Dermis microvascular lymphatic vessel endothelial cell (primary cell): ENCODE data around the gene ZNF490. TPM values are rescaled to one million over a fixed set of nuclear protein-coding genes. Genes with fewer than 3 reads are reported as not detected.
"Not testable (repeated sequence)": the region's sequence is repeated elsewhere in the genome, so short reads cannot be mapped to it uniquely, and the experiment has no call there.

Source experiments
- DNase-seq, 2 donors: peaks; one replicate each; pipeline versions ENCODE4 v3.0.0 to v3.0.0-alpha.2; 2010; ENCODE audit warnings: low read depth in 2 of 2
- total RNA-seq: library from RNA; depleted of rRNA; stranded (reverse); fragments of >200 nt; gene quantifications from 2 replicates; pipeline ENCODE4 v1.2.1, GENCODE V29; 2014

Gene ZNF490
- total RNA-seq = 6.5 and 6.8 TPM in 2 replicates

- peak; percentile 96 to 97 for DNase-seq
Observed at GRCh38 chr19:12610540-12611360, at the start of gene ZNF490, which contains the start of gene ZNF791. ZNF490 (minus strand) TSS chr19:12610813; CDS start chr19:12610680, 133 bp downstream. ZNF791 (plus strand) TSS chr19:12610920; CDS start chr19:12611080, 160 bp downstream.

DNA sequence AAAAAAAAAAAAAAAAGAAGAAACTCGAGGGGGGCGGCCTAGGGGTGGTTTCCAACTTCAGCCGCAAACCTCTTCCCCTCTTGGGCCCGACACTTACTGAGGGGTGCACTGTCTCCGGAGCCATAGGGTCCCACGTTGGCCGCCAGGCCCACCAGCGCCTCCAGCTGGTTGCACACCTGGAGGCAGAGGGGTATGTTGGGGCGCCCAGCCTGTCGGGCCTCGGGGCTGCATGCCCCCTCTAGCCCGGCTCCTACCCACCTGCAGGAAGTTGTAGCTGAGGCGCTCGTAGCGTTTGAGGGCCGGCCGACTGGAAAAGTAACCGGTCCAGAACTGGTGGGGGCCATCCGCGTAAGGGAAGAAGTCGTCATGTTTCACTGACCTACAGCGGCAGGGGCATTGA, 47.4 kb upstream of the ZNF490 start:
- DNase-seq = no peak

GRCh38 chr19:12656899-12657571, 46.4 kb upstream of the ZNF490 start:
- DNase-seq = no peak

DNA sequence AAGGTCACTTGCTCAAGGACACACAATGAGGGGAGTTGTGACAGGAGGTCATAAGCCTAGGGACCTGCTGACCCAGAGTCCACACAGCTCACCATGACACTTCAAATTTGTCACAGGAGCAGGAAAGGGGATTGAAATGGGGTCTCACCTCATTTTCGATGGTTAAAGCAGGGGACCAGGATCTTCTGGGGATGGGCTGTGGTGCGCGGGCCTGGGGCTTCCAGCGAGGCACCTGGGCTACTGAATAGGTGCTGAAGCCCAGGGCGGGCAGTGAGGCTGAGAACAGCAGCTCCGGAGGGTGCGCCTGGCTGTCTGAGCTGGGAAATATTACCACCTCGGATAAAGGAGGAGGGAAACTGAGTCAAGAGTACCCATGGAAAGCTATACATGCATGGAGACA, 44.9 kb upstream of the ZNF490 start:
- no peak for DNase-seq

DNA sequence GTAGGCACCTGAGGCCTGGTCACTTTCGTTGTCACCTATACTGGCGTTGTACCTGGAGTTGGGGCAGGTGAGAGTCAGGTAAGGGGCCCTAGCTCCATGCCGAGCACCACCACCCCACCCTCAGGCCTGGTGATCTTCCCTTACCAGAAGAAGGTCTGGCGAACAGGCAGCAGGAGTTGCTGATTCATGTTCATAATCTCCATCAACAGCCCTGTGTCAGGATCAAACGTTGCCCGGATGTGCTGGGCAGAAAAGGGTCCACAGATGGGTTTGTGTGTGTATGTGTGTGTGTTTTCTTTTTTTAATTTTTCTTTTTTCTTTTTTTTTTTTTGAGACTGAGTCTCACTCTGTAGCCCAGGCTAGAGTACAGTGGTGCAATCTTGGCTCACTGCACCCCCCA, 41.6 kb upstream of the ZNF490 start:
- DNase-seq = no peak

GRCh38 chr19:12649941-12650340, 39.3 kb upstream of the ZNF490 start:
- DNase-seq = no peak

DNA sequence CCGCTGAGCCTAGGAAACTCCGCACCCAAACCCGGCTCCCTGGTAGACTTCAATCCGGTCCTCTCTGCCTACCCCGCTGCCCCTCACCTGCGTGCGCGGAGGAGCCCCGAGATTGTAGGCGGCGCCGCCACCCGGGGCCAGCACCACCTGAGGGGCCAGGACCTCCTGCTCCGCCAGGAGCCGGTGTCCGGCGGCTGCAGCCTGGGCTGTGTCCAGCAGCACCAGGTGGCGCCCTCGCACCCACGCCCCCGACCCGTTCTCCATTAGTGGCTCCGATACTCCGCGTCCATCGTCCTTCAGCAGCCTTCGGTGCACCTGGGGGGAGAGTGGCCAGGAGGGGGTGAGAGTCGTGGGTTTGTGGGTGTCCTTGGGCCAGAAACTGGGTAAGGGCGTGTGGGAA, 37.5 kb upstream of the ZNF490 start:
- peak in 1 of 2 donors; percentile 29 for DNase-seq

- peak in 1 of 2 donors; percentile 44 for DNase-seq
Observed at GRCh38 chr19:12647490-12648071, 37.0 kb upstream of the ZNF490 start.

GRCh38 chr19:12647047-12647446, 36.4 kb upstream of the ZNF490 start:
- no peak for DNase-seq

DNA sequence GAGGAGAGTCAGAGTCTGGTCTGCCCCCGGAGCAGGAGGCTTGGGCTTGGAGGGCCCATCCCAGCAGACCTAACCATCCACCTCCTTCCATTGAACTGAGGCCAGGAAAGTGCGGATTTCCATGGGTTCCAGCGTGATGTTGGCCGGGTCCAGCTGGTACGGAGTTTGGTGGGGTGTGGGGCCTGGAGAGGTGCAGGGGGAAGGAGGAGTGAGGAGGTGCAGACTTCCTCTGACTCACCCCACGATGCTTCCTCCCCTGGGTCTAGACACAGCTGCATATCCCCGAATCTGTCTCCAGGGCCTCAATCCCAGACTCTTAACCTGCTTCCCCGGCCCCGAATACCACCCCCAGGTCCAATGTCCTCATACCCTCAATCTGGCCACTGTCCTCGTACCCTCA, 35.9 kb upstream of the ZNF490 start:
- DNase-seq = no peak

- not testable (repeated sequence) for DNase-seq
Observed at GRCh38 chr19:12643716-12644115, 33.1 kb upstream of the ZNF490 start.

DNA sequence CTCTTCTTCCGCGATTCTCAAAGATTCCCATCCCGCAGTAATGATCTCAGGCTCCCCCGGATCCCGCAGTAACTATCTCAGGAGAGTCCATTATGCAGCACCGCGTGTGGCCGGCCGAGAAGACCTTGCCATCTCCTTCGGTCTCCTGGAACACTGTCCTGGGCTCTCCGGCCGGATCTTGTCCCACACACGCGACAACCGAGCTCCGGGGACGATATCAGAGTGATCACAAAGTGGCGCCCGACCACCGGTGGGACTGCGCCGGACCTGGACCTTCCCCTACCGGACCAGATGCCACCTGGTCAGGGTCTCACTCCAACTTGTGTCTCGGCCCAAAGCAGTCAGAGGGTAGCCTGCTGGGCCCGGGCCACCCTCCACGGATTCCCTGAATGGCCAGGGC, 31.9 kb upstream of the ZNF490 start:
- no peak for DNase-seq

DNA sequence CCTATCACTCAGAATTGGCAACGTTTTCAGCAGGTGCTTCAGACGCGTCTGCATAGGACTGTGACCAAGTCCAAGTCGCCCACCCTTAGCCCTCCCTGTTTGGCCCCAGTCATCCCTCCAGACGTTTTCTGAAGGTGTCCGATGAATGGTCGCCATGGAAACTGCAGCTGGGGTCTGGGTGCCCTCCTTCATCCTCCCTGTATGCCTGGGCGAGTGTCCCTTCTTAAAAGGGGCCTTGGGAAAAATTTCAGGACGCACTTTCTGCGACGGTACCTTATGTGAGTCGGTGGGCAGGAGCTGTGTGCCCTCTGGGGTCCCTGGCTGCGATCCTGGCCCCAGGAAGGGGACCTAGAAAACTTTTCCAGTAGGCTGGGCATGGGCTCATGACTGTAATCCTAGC, 30.8 kb upstream of the ZNF490 start:
- no peak for DNase-seq

DNA sequence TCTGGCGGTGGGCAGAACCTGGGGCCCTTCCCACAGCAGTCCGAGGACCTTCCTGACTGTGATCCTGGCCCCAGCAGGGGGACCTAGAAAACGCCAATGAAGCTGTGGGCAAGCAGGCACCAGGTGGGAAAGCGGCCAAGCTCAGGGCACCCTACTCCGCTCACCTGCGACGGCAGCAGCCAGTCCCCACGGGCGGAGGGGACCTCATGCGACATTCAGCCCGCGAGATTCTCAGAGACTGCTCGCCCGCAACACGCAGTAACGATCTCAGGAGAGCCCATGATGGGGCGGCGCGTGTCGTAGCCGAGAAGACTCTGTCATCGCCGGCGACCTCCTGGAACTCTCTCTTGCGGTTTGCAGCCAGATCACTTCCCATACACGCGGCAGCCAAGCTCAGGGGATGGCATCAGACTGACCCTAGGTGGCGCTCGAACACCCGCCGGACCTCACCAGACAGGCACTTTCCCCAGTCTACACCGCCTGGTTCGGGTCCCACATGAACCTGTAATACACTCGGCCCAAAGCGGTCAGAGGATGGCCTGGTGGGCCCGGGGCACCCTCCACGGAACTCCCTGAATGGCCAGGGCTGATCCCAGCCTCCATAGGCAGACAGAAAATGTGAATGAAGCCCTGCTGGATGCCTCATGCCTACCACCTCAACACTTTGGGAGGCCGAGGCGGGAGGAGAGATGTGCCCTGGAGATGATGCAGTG, 29.4 kb upstream of the ZNF490 start:
- DNase-seq = peak; percentile 47 to 75

DNA sequence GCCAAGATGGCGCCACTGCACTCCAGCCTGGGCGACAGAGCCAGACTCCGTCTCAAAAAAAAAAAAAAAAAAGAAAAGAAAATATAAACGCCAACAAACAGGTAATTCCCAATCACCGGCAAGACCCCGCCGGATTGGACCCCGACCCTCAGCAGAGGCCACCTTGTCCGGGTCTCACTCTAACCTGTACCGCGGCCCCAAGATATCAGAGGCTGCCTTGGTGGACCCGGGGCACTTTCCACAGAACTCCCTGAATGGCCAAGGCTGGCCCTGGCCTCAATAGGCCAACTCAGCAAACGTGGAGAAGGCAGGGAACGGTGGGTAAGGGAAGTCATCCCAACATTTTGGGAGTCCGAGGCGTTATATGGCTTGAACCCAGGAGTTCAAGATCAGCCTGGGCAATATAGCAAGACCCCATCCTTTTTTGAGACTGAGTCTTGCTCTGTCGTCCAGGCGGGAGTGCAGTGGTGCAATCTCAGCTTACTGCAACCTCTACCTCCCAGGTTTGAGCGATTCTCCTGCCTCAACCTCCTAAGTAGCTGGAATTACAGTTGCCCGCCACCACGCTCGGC, 28.1 kb upstream of the ZNF490 start:
- DNase-seq = no peak

DNA sequence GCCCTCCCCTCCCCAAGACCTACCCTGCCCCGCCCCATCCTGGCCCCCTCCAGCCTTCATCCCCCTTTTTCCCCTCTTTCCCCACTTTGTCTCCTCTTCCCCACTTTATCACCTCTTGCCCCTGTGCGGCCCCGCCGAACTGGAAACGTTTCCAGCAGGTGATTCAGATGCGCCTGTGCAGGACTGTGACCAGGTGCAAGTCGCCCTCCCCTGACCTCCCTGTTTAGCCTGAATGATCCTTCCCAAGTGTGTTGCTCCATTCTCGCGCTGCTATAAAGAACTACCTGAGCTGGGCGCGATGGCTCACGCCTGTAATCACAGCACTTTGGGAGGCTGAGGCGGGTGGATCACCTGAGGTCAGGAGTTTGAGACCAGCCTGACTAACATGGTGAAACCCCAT, 26.0 kb upstream of the ZNF490 start:
- DNase-seq = no peak

DNA sequence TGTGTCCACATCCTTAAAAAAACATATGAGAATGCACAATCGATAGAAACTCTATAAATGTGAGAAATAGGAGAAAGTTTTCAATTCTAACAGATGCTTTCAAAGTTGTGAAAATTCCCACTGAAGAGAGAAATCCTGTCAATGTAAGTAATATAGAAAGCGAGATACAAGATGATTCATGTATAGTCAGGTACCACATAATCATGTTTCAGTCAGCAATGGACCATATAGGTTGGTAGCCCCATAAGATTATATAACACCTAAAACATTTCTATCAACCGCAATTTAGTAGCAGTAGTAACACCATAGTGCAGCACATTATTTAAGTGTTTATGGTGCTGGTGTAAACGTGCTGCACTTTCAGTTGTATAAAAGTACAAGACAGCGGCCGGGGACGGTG, 18.6 kb upstream of the ZNF490 start:
- DNase-seq = no peak

- DNase-seq = peak in 1 of 2 donors; percentile 14
Observed at GRCh38 chr19:12628040-12629022, 17.7 kb upstream of the ZNF490 start.

DNA sequence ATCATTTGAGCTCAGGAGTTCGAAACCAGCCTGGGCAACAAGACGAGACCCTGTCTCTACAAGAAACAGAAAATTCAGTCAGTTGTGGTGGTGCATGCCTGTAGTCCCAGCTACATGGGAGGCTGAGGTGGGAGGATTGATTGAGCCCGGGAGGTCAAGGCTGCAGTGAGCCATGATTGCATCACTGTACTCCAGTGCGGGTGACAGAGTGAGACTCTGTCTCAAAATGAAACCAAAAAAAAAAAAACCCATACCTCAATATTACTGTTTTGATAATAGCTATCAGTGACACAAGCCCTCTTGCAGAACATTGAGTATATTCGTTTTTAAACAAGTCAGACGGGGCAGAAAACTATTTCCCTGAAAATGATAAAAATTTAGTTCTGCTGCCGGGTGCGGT, 16.3 kb upstream of the ZNF490 start:
- DNase-seq = no peak

DNA sequence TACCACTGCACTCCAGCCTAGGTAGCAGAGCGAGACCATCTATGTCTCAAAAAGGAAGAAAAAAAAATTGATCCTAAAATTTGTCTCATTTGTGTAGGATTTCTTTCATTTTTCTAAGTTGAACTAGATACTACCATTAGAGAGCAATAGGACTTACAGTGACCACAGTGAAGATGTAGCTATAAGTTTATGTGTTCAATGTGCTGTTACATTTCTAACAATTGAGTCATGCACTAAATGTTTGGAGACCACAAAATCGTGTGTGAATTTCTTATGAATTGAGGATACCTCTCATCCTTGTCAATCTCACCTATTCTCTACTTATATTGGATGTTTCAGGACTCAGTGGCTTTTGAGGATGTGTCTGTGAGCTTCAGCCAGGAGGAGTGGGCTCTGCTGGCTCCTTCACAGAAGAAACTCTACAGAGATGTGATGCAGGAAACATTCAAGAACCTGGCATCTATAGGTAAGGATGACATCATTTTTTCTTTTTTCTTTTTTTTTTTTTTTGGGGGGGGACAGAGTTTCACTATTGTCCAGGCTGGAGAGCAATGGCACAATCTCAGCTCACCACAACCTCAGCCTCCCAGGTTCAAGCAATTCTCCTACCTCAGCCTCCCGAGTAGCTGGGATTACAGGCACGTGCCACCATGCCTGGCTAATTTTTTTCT, 12.9 kb upstream of the ZNF490 start:
- no peak for DNase-seq
